GM12875 (cell line): ENCODE data around the gene MORC1.
"Not testable (repeated sequence)": the region's sequence is repeated elsewhere in the genome, so short reads cannot be mapped to it uniquely, and the experiment has no call there.

ENCODE experiments used
- H3K4me3 ChIP-seq: one replicate; pipeline ENCODE4 v1.5.1; 2011; ENCODE audit warnings: low read depth, low read length, control low read depth
- CTCF ChIP-seq: IDR thresholded peaks from 2 replicates; pipeline ENCODE4 v1.5.1; 2011; ENCODE audit warnings: low read depth, mild to moderate bottlenecking, control low read depth, inconsistent platforms, low read length, moderate library complexity, borderline replicate concordance; ENCODE audit not compliant: insufficient read depth

Gene MORC1

GRCh38 chr3:109081746-109082510 lies 36.0 kb downstream of the MORC1 start:
- peak; percentile 69; the same call in 1 of the 2 replicates for TF ChIP-seq CTCF
- H3K4me3 ChIP-seq: peak overlapping the region; percentile 37

GRCh38 chr3:109080090-109080489 lies 37.8 kb downstream of the MORC1 start:
- not testable (repeated sequence) for H3K4me3 ChIP-seq

- H3K4me3 ChIP-seq: no peak overlapping the region
- TF ChIP-seq CTCF: no peak
Measured at GRCh38 chr3:109073116-109073515, 44.8 kb downstream of the MORC1 start.

- TF ChIP-seq CTCF: no peak
- no peak overlapping the region for H3K4me3 ChIP-seq
Measured at GRCh38 chr3:109072194-109072593, 45.7 kb downstream of the MORC1 start.

- no peak for TF ChIP-seq CTCF
Measured at GRCh38 chr3:109071350-109072142, 46.4 kb downstream of the MORC1 start.

GRCh38 chr3:109070211-109070610 lies 47.7 kb downstream of the MORC1 start:
- H3K4me3 ChIP-seq: no peak overlapping the region
- TF ChIP-seq CTCF: no peak

More at GRCh38 chr3:109071350-109072142, 46.4 kb downstream of the MORC1 start:
- no peak overlapping the region for H3K4me3 ChIP-seq

GRCh38 chr3:109066864-109067263 lies 51.1 kb downstream of the MORC1 start:
- TF ChIP-seq CTCF: no peak
- H3K4me3 ChIP-seq: no peak overlapping the region
